ENCODE results near the gene OSBPL9.

OSBPL9 gene

DNA sequence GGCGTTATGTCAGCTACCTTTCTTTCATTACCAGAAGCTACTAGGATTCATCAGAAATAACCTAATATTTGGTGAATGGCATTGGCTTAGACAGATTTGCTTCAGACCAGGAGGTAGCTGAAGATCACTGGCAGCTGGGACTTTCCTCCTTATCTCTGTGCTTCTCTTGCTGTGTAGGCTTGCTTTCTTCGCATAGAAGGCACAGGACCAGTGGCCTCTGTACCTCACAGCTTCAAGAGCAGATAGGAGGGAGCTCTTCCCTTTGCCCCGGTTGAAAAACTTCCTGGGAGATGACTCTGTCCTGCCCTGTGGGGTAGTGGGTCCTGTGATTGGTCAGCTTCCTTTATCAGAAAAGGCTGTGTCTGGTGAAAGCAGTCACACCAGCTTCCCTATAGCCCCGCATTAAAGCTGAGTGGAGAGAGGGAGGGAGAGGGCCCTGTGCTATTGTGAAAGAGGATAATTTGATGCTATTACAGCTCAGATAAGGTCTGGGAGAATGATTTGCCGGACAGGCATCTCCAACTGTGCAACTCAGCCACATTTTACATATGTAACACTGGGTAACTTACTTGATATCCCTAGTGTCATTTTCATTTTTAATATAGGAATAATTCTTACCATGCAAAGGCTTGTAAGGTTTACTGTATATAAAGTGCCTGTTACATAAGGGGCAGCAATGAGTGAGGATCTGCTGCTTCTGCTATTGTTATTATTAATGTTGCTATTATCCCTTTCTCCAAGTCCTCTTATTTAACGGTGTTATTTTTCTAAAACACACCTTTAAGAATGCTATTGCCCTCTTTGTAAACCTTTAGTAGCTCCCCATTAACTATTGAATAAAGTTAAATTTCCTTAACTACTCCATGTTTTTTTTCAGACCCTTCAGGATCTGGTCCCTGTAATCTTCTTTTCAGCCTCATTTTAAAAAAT lies 31.6 kb downstream of the OSBPL9 start (continued):
- TF ChIP-seq MZF1 (tag by site-specific recombination; IDR thresholded peaks at IDR 0.05; ENCODE audit: borderline replicate concordance): peak; percentile 33; the same call in 1 of the 2 replicates
- TF ChIP-seq ZNF629 (tag by site-specific recombination; IDR thresholded peaks at IDR 0.05): peak; percentile 55; the same call in 1 of the 2 replicates
- TF ChIP-seq, protein P1, sequence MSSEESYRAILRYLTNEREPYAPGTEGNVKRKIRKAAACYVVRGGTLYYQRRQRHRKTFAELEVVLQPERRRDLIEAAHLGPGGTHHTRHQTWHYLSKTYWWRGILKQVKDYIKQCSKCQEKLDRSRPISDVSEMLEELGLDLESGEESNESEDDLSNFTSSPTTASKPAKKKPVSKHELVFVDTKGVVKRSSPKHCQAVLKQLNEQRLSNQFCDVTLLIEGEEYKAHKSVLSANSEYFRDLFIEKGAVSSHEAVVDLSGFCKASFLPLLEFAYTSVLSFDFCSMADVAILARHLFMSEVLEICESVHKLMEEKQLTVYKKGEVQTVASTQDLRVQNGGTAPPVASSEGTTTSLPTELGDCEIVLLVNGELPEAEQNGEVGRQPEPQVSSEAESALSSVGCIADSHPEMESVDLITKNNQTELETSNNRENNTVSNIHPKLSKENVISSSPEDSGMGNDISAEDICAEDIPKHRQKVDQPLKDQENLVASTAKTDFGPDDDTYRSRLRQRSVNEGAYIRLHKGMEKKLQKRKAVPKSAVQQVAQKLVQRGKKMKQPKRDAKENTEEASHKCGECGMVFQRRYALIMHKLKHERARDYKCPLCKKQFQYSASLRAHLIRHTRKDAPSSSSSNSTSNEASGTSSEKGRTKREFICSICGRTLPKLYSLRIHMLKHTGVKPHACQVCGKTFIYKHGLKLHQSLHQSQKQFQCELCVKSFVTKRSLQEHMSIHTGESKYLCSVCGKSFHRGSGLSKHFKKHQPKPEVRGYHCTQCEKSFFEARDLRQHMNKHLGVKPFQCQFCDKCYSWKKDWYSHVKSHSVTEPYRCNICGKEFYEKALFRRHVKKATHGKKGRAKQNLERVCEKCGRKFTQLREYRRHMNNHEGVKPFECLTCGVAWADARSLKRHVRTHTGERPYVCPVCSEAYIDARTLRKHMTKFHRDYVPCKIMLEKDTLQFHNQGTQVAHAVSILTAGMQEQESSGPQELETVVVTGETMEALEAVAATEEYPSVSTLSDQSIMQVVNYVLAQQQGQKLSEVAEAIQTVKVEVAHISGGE (tag by site-specific recombination; conservative IDR thresholded peaks at IDR 0.05; ENCODE audit: low read depth): no peak
- TF ChIP-seq ZNF664 (tag by site-specific recombination; IDR thresholded peaks at IDR 0.05): no peak
- TF ChIP-seq ZSCAN5A (tag by site-specific recombination; IDR thresholded peaks at IDR 0.05): no peak
- peak; percentile 69 for TF ChIP-seq SP7 (tag by site-specific recombination; IDR thresholded peaks at IDR 0.05)
- TF ChIP-seq ZNF843 (tag by site-specific recombination; IDR thresholded peaks at IDR 0.05): 0 out of 2 replicates have a peak, but pooled peaks have one; percentile 28
- peak; percentile 85 for TF ChIP-seq PRDM1 (tag by site-specific recombination; IDR thresholded peaks at IDR 0.05)
- TF ChIP-seq SALL2 (tag by site-specific recombination; IDR thresholded peaks at IDR 0.05; ENCODE audit: borderline replicate concordance): no peak
- TF ChIP-seq ZNF175 (tag by site-specific recombination; IDR thresholded peaks at IDR 0.05): no peak
- no peak for TF ChIP-seq ZFP37 (tag by site-specific recombination; IDR thresholded peaks at IDR 0.05)
- TF ChIP-seq ZNF660 (tag by site-specific recombination; IDR thresholded peaks at IDR 0.05): peak; percentile 63; the same call in 1 of the 2 replicates
- TF ChIP-seq GLI2 (tag by site-specific recombination; IDR thresholded peaks at IDR 0.05; ENCODE audit: borderline replicate concordance, low read depth): no peak
- TF ChIP-seq, protein P2, sequence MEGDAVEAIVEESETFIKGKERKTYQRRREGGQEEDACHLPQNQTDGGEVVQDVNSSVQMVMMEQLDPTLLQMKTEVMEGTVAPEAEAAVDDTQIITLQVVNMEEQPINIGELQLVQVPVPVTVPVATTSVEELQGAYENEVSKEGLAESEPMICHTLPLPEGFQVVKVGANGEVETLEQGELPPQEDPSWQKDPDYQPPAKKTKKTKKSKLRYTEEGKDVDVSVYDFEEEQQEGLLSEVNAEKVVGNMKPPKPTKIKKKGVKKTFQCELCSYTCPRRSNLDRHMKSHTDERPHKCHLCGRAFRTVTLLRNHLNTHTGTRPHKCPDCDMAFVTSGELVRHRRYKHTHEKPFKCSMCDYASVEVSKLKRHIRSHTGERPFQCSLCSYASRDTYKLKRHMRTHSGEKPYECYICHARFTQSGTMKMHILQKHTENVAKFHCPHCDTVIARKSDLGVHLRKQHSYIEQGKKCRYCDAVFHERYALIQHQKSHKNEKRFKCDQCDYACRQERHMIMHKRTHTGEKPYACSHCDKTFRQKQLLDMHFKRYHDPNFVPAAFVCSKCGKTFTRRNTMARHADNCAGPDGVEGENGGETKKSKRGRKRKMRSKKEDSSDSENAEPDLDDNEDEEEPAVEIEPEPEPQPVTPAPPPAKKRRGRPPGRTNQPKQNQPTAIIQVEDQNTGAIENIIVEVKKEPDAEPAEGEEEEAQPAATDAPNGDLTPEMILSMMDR (tag by site-specific recombination; IDR thresholded peaks at IDR 0.05): no peak
- peak; percentile 74 for TF ChIP-seq ZNF335 (tag by site-specific recombination; conservative IDR thresholded peaks at IDR 0.05)
- TF ChIP-seq ZNF677 (tag by site-specific recombination; IDR thresholded peaks at IDR 0.05): no peak
- TF ChIP-seq ZNF112 (tag by site-specific recombination; IDR thresholded peaks at IDR 0.05): no peak
- no peak for TF ChIP-seq ZNF707 (tag by site-specific recombination; IDR thresholded peaks at IDR 0.05)
- TF ChIP-seq, protein P3, sequence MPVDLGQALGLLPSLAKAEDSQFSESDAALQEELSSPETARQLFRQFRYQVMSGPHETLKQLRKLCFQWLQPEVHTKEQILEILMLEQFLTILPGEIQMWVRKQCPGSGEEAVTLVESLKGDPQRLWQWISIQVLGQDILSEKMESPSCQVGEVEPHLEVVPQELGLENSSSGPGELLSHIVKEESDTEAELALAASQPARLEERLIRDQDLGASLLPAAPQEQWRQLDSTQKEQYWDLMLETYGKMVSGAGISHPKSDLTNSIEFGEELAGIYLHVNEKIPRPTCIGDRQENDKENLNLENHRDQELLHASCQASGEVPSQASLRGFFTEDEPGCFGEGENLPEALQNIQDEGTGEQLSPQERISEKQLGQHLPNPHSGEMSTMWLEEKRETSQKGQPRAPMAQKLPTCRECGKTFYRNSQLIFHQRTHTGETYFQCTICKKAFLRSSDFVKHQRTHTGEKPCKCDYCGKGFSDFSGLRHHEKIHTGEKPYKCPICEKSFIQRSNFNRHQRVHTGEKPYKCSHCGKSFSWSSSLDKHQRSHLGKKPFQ (tag by site-specific recombination; IDR thresholded peaks at IDR 0.05): peak; percentile 71; the same call in 1 of the 2 replicates
- peak; percentile 65 for TF ChIP-seq GLIS1 (tag by site-specific recombination; IDR thresholded peaks at IDR 0.05)
- peak; percentile 84 for TF ChIP-seq ZEB2 (tag by site-specific recombination; IDR thresholded peaks at IDR 0.05)
- peak; percentile 36; the same call in 1 of the 2 replicates for TF ChIP-seq ZNF366 (tag by site-specific recombination; conservative IDR thresholded peaks at IDR 0.05)
- peak; percentile 65 for TF ChIP-seq ZNF518A (tag by site-specific recombination; conservative IDR thresholded peaks at IDR 0.05; ENCODE audit: low read depth)
- no peak for TF ChIP-seq ZNF426 (tag by site-specific recombination; IDR thresholded peaks at IDR 0.05)
- peak; percentile 42 for TF ChIP-seq OSR2 (tag by site-specific recombination; IDR thresholded peaks at IDR 0.05)

Data from HEK293 (cell line).